Retinal pigment epithelial cell (primary cell): ENCODE results near the gene MEIS2.

Source experiments
- DNase-seq: peaks from one replicate; pipeline ENCODE4 v3.0.0-alpha.2; 2010; ENCODE audit warnings: low read depth
- H3K4me3 ChIP-seq: 2 replicates; pipeline ENCODE4 v1.5.1; 2011; ENCODE audit warnings: mild to moderate bottlenecking, low read length, control low read depth, moderate library complexity
- CTCF ChIP-seq: conservative IDR thresholded peaks from 2 replicates; pipeline ENCODE4 v1.5.1; 2011; ENCODE audit warnings: low read depth, low read length, control low read depth, inconsistent platforms

MEIS2 gene

GRCh38 chr15:37094915-37095711, 5.2 kb downstream of the MEIS2 start:
- no peak for DNase-seq
- peak overlapping the region; percentile 97 for H3K4me3 ChIP-seq
- no peak for TF ChIP-seq CTCF

- peak overlapping the region; percentile 97 for H3K4me3 ChIP-seq
- DNase-seq = no peak
Observed at GRCh38 chr15:37094333-37094914, 5.9 kb downstream of the MEIS2 start.

GRCh38 chr15:37093480-37094332, 6.6 kb downstream of the MEIS2 start:
- DNase-seq = no peak

More at GRCh38 chr15:37094333-37094914, 5.9 kb downstream of the MEIS2 start:
- TF ChIP-seq CTCF = no peak

GRCh38 chr15:37090543-37091175, 9.7 kb downstream of the MEIS2 start:
- no peak for DNase-seq
- H3K4me3 ChIP-seq = no peak overlapping the region

More at GRCh38 chr15:37093480-37094332, 6.6 kb downstream of the MEIS2 start:
- no peak for TF ChIP-seq CTCF
- peak overlapping the region; percentile 97 for H3K4me3 ChIP-seq

GRCh38 chr15:37088436-37088835, 11.9 kb downstream of the MEIS2 start:
- no peak for DNase-seq
- no peak for TF ChIP-seq CTCF
- H3K4me3 ChIP-seq = no peak overlapping the region

More at GRCh38 chr15:37090543-37091175, 9.7 kb downstream of the MEIS2 start:
- TF ChIP-seq CTCF = no peak

- TF ChIP-seq CTCF = no peak
- H3K4me3 ChIP-seq = no peak overlapping the region
- DNase-seq = no peak
Observed at GRCh38 chr15:37087131-37087588, 13.2 kb downstream of the MEIS2 start.
